ENCODE data around the gene SPTBN1.

GRCh38 chr2:54417577-54417976 lies 38.5 kb upstream of the SPTBN1 start:
- TF ChIP-seq, protein P1, sequence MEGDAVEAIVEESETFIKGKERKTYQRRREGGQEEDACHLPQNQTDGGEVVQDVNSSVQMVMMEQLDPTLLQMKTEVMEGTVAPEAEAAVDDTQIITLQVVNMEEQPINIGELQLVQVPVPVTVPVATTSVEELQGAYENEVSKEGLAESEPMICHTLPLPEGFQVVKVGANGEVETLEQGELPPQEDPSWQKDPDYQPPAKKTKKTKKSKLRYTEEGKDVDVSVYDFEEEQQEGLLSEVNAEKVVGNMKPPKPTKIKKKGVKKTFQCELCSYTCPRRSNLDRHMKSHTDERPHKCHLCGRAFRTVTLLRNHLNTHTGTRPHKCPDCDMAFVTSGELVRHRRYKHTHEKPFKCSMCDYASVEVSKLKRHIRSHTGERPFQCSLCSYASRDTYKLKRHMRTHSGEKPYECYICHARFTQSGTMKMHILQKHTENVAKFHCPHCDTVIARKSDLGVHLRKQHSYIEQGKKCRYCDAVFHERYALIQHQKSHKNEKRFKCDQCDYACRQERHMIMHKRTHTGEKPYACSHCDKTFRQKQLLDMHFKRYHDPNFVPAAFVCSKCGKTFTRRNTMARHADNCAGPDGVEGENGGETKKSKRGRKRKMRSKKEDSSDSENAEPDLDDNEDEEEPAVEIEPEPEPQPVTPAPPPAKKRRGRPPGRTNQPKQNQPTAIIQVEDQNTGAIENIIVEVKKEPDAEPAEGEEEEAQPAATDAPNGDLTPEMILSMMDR (IDR thresholded peaks at IDR 0.05) = no peak
- TF ChIP-seq POLR2A (IDR thresholded peaks at IDR 0.05) = no peak

All from uterus (tissue), 2 donors.